Measurements from ENCODE around the gene VILL.

DNA sequence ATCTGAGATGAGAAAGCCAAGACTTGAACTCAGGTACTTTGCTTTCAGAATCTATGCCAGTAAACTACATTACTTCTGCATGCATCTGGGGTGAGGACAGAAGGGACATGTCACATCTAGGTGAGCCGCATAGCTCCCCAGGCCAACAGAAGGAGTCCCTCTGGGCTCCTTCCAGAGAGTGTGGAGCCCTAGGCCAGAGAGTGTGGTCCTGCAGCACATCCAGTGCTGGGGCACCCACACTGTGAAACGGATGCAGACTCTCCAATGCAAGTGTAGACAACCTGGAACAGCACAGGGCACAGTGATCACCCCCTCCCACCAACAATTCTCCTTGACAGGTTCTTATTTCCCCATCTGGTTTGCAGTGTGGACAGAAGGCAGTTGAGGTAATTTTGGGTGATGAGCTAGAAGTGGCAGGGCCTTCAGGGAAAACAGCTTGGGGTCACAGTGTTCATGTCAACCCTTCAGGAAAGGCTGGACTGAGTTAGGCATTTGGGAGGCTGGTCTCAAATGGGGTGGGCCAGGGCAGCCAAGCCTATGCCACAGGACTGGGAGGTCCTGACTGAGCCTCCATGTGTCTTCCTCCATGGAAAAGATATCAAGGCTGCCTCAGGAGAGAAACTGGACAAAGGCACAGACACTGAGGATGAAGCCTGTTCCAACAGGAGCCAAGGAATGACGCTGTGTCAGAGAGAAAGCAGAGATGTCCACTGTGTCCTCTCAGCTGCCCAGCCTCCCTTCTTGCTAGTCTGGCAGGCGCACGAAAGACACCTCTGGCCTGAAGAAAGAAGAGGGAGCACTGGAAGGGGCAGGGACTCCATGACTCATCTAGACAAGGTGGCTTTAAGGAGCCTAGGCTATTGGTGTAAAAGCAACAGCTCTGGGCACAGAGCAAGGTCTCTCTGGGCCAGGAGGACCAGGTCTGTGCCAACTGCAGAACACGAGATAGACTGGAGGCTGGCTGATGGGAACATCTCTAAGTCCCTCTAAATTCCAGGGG, 37.2 kb downstream of the VILL start:
- TF ChIP-seq EZH2 (IDR thresholded peaks at IDR 0.05; ENCODE audit: borderline replicate concordance, low read depth, low read length, severe bottlenecking): no peak
- TF ChIP-seq, protein P1, sequence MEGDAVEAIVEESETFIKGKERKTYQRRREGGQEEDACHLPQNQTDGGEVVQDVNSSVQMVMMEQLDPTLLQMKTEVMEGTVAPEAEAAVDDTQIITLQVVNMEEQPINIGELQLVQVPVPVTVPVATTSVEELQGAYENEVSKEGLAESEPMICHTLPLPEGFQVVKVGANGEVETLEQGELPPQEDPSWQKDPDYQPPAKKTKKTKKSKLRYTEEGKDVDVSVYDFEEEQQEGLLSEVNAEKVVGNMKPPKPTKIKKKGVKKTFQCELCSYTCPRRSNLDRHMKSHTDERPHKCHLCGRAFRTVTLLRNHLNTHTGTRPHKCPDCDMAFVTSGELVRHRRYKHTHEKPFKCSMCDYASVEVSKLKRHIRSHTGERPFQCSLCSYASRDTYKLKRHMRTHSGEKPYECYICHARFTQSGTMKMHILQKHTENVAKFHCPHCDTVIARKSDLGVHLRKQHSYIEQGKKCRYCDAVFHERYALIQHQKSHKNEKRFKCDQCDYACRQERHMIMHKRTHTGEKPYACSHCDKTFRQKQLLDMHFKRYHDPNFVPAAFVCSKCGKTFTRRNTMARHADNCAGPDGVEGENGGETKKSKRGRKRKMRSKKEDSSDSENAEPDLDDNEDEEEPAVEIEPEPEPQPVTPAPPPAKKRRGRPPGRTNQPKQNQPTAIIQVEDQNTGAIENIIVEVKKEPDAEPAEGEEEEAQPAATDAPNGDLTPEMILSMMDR (IDR thresholded peaks at IDR 0.05; ENCODE audit: borderline replicate concordance, extremely low read depth, low read length, poor library complexity, severe bottlenecking): no peak
